NCI-H510A treated with DMSO at 0.1 percent for 48 hours (cell line): ENCODE results near the gene GLI1.
"Not testable (repeated sequence)": the region's sequence is repeated elsewhere in the genome, so short reads cannot be mapped to it uniquely, and the experiment has no call there.

Source experiments
- DNase-seq: peaks from one replicate; lab custom pipeline; 2025; lab: John Stamatoyannopoulos, UW

GLI1 gene

GRCh38 chr12:57441846-57442427, 17.6 kb upstream of the GLI1 start:
- no peak for DNase-seq

GRCh38 chr12:57444337-57444736, 15.2 kb upstream of the GLI1 start:
- DNase-seq: not testable (repeated sequence)

- no peak for DNase-seq
These were observed 14.8 kb upstream of the GLI1 start for GRCh38 chr12:57444744-57445143.

GRCh38 chr12:57446292-57446960, 13.2 kb upstream of the GLI1 start:
- no peak for DNase-seq

- DNase-seq: no peak
These were observed 10.9 kb upstream of the GLI1 start for GRCh38 chr12:57448669-57449068.

- no peak for DNase-seq
These were observed 10.2 kb upstream of the GLI1 start for GRCh38 chr12:57449375-57449774.

GRCh38 chr12:57450057-57450456, 9.5 kb upstream of the GLI1 start:
- DNase-seq: no peak

GRCh38 chr12:57451233-57451778, 8.3 kb upstream of the GLI1 start:
- DNase-seq: no peak

GRCh38 chr12:57452181-57452936, 7.2 kb upstream of the GLI1 start:
- no peak for DNase-seq

GRCh38 chr12:57452937-57453509, 6.6 kb upstream of the GLI1 start:
- DNase-seq: peak; percentile 72

GRCh38 chr12:57454213-57454565, 5.4 kb upstream of the GLI1 start:
- DNase-seq: no peak

GRCh38 chr12:57454566-57455373, 4.8 kb upstream of the GLI1 start, which contains the start of gene INHBE:
TSS of gene INHBE (plus strand) at chr12:57455307. CDS start at chr12:57455537, 230 bp downstream.
- peak; percentile 95 for DNase-seq

GRCh38 chr12:57455374-57456144, 4.0 kb upstream of the GLI1 start:
- DNase-seq: peak; percentile 95

- DNase-seq: peak; percentile 83
These were observed 3.4 kb upstream of the GLI1 start for GRCh38 chr12:57456145-57456700.

GRCh38 chr12:57456737-57457490, 2.7 kb upstream of the GLI1 start:
- no peak for DNase-seq

- no peak for DNase-seq
These were observed 925 bp upstream of the GLI1 start for GRCh38 chr12:57458665-57459054.

GRCh38 chr12:57459055-57459749, 383 bp upstream of the GLI1 start:
- DNase-seq: peak; percentile 99

GRCh38 chr12:57460468-57460784, 841 bp downstream of the GLI1 start:
- no peak for DNase-seq

GRCh38 chr12:57460841-57461275, 1.3 kb downstream of the GLI1 start:
- no peak for DNase-seq
